IMR-90 (cell line): ENCODE results near the gene AFDN.

Experiments used
- BHLHE40 ChIP-seq: fragments of 150-350 bp; IDR thresholded peaks from 2 replicates; pipeline ENCODE4 v1.6.1; 2016; ENCODE audit warnings: mild to moderate bottlenecking, low read depth, low read length
- CEBPB ChIP-seq: IDR thresholded peaks from 2 replicates; pipeline ENCODE4 v1.6.1; 2012; ENCODE audit warnings: low read depth, low read length, improper control_type of control experiment
- FOS ChIP-seq: fragments of 150-350 bp; IDR thresholded peaks from 2 replicates; pipeline ENCODE4 v1.6.1; 2016; ENCODE audit warnings: low read depth, low read length
- MAFK ChIP-seq: IDR thresholded peaks from 2 replicates; pipeline ENCODE4 v1.6.1; 2012; ENCODE audit warnings: low read depth, low read length, improper control_type of control experiment
- NFE2L2 ChIP-seq: fragments of 150-350 bp; IDR thresholded peaks from 2 replicates; pipeline ENCODE4 v1.6.1; 2016; ENCODE audit warnings: low read depth, mild to moderate bottlenecking, low read length
- POLR2A ChIP-seq: IDR thresholded peaks from 2 replicates; pipeline ENCODE4 v1.6.1; 2012; ENCODE audit warnings: mild to moderate bottlenecking, low read depth, low read length
- RAD21 ChIP-seq: IDR thresholded peaks from 2 replicates; pipeline ENCODE4 v1.6.1; 2012; ENCODE audit warnings: low read length, improper control_type of control experiment
- TF ChIP-seq, protein P1 (sequence below): conservative IDR thresholded peaks from 2 replicates; pipeline ENCODE4 v1.5.1; 2012; ENCODE audit warnings: mild to moderate bottlenecking, low read depth, low read length, improper control_type of control experiment
- TF ChIP-seq, protein P2 (sequence below): fragments of 150-350 bp; IDR thresholded peaks from 2 replicates; pipeline ENCODE4 v1.6.1; 2016; ENCODE audit warnings: low read depth, mild to moderate bottlenecking, low read length, moderate library complexity, borderline replicate concordance

DNA sequence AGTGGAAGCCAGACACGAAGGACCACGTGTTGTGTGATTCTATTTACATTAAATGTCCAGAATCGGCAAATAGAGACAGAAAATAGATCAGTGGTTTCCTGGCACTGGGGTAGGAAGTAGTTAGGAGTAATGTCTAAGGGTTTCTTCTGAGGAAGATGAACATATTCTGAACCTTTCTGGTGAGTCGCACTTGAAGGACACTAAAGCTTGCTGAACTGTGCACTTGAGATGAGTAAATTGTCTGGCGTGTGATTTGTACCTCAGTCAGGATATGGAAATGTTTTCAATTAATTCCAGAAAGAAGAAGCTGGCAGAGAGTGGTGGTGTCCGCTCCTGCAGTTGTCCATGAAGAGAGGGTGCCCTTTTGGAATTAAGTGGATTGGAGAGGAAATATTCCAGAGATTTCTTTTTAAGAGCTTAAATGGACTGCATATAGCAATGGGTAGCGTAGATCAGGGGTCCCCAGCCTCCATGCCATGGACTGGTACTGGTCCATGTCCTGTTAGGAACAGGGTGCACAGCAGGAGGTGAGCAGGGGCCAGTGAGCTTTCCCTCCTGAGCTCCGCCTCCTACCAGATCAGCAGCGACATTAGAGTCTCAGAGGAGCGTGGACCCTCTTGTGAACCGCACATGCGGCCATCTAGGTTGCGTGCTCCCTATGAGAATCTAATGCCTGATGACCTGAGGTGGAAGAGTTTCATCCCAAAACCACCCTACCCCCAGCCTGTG, 158.3 kb downstream of the AFDN start:
- TF ChIP-seq, protein P1, sequence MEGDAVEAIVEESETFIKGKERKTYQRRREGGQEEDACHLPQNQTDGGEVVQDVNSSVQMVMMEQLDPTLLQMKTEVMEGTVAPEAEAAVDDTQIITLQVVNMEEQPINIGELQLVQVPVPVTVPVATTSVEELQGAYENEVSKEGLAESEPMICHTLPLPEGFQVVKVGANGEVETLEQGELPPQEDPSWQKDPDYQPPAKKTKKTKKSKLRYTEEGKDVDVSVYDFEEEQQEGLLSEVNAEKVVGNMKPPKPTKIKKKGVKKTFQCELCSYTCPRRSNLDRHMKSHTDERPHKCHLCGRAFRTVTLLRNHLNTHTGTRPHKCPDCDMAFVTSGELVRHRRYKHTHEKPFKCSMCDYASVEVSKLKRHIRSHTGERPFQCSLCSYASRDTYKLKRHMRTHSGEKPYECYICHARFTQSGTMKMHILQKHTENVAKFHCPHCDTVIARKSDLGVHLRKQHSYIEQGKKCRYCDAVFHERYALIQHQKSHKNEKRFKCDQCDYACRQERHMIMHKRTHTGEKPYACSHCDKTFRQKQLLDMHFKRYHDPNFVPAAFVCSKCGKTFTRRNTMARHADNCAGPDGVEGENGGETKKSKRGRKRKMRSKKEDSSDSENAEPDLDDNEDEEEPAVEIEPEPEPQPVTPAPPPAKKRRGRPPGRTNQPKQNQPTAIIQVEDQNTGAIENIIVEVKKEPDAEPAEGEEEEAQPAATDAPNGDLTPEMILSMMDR, result no peak
- TF ChIP-seq CEBPB (no peak), POLR2A (no peak), MAFK (no peak), FOS (no peak), NFE2L2 (no peak), RAD21 (no peak), BHLHE40 (no peak)
- TF ChIP-seq, protein P2, sequence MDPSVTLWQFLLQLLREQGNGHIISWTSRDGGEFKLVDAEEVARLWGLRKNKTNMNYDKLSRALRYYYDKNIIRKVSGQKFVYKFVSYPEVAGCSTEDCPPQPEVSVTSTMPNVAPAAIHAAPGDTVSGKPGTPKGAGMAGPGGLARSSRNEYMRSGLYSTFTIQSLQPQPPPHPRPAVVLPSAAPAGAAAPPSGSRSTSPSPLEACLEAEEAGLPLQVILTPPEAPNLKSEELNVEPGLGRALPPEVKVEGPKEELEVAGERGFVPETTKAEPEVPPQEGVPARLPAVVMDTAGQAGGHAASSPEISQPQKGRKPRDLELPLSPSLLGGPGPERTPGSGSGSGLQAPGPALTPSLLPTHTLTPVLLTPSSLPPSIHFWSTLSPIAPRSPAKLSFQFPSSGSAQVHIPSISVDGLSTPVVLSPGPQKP, result no peak
